ENCODE measurements around the gene ORC3. TPM values are rescaled to one million over a fixed set of nuclear protein-coding genes. Genes with fewer than 3 reads are reported as not detected.
"Not testable (repeated sequence)": the region's sequence is repeated elsewhere in the genome, so short reads cannot be mapped to it uniquely, and the experiment has no call there.

ORC3 gene
- total RNA-seq, 1 experiment from 2014 or later: 25.7 TPM

DNA sequence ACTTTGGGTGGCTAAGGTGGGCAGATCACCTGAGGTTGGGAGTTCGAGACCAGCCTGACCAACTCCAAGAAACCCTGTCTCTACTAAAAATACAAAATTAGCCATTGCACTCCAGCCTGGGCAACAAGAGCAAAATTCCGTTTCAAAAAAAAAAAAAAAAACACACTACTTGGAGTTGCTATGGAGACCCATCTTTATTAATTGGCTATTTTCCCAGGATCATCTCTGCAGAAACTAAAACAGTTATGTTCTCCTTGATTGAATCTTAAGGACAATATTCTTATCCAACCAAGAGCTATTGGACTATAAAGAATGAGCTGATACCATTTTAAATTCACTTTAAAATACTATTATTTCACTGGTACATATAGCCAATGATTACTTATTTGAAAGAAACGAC lies 97.4 kb downstream of the ORC3 start:
- peaks cover 16% of the 10 kb centered on the region for H3K4me1 ChIP-seq (ENCODE audit: insufficient read depth, low read length)
- no peak overlapping the region for H3K4me3 ChIP-seq (ENCODE audit: low read length)
- BruUV-seq (replicated peaks): no TSS peak
- H3K36me3 ChIP-seq (ENCODE audit: low read depth, low read length): no peaks in the 10 kb centered on the region
- no peak overlapping the region for H3K27ac ChIP-seq (ENCODE audit: low read length)
- H3K79me2 ChIP-seq (ENCODE audit: low read length): peaks cover 100% of the 10 kb centered on the region
- H2AFZ ChIP-seq (ENCODE audit: low read length): no peak overlapping the region
- TF ChIP-seq, protein P1, sequence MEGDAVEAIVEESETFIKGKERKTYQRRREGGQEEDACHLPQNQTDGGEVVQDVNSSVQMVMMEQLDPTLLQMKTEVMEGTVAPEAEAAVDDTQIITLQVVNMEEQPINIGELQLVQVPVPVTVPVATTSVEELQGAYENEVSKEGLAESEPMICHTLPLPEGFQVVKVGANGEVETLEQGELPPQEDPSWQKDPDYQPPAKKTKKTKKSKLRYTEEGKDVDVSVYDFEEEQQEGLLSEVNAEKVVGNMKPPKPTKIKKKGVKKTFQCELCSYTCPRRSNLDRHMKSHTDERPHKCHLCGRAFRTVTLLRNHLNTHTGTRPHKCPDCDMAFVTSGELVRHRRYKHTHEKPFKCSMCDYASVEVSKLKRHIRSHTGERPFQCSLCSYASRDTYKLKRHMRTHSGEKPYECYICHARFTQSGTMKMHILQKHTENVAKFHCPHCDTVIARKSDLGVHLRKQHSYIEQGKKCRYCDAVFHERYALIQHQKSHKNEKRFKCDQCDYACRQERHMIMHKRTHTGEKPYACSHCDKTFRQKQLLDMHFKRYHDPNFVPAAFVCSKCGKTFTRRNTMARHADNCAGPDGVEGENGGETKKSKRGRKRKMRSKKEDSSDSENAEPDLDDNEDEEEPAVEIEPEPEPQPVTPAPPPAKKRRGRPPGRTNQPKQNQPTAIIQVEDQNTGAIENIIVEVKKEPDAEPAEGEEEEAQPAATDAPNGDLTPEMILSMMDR (conservative IDR thresholded peaks at IDR 0.05; ENCODE audit: low read depth, low read length): no peak
- TF ChIP-seq EZH2phosphoT487 (IDR thresholded peaks at IDR 0.05; ENCODE audit: borderline replicate concordance, low read length) (no peak), EZH2 (IDR thresholded peaks at IDR 0.05; ENCODE audit: low read length, unreplicated experiment) (no peak)
- no peaks in the 10 kb centered on the region for H3K27me3 ChIP-seq (ENCODE audit: low read length)
- H3K9ac ChIP-seq (ENCODE audit: low read length): no peak overlapping the region
- no peak overlapping the region for H3K4me2 ChIP-seq (ENCODE audit: low read length)
- no peaks in the 10 kb centered on the region for H3K9me2 ChIP-seq (replicated peaks; ENCODE audit: low read length)
- intact Hi-C loops (cut with micrococcal nuclease): no loop called here
- ATAC-seq (no peak), DNase-seq (no peak)
- ChIA-PET CTCF (no interaction called here), POLR2A (ENCODE audit: unreplicated experiment) (no interaction called here)
- H3K9me3 ChIP-seq (ENCODE audit: low read length): no peaks in the 10 kb centered on the region
- H3F3A ChIP-seq (ENCODE audit: low read length, unreplicated experiment): no peaks in the 10 kb centered on the region
- peaks cover 58% of the 10 kb centered on the region; the same call in 1 of the 2 replicates for H4K20me1 ChIP-seq (ENCODE audit: low read length)

DNA sequence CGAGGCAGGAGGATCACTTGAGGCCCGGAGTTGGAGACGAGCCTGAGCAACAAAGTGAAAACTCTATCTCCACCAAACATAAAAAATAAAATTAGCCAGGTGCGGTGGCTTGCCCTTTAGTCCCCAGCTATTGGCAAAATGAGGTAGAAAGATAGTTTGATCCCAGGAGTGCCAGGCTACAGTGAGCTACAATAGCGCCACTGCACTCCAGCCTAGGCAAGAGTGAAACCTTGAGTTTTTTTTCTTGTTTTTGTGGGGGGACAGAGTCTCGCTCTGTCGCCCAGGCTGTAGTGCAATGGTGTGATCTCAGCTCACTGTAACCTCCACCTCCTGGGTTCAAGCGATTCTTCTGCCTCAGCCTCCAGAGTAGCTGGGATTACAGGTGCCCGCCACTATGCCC lies 98.0 kb downstream of the ORC3 start:
- H3K27me3 ChIP-seq (ENCODE audit: low read length); H3K9ac ChIP-seq (ENCODE audit: low read length); DNase-seq; H3K36me3 ChIP-seq (ENCODE audit: low read depth, low read length); H3K4me3 ChIP-seq (ENCODE audit: low read length); ATAC-seq; CTCF ChIA-PET; H3K4me2 ChIP-seq (ENCODE audit: low read length); H2AFZ ChIP-seq (ENCODE audit: low read length); H3K4me1 ChIP-seq (ENCODE audit: insufficient read depth, low read length); H3K27ac ChIP-seq (ENCODE audit: low read length); intact Hi-C loops (cut with micrococcal nuclease); H3K9me2 ChIP-seq (replicated peaks; ENCODE audit: low read length); H3F3A ChIP-seq (ENCODE audit: low read length, unreplicated experiment); POLR2A ChIA-PET (ENCODE audit: unreplicated experiment); H3K9me3 ChIP-seq (ENCODE audit: low read length); BruUV-seq (replicated peaks): not testable (repeated sequence)
- peaks cover 100% of the 10 kb centered on the region for H3K79me2 ChIP-seq (ENCODE audit: low read length)
- peaks cover 53% of the 10 kb centered on the region; the same call in 1 of the 2 replicates for H4K20me1 ChIP-seq (ENCODE audit: low read length)

DNA sequence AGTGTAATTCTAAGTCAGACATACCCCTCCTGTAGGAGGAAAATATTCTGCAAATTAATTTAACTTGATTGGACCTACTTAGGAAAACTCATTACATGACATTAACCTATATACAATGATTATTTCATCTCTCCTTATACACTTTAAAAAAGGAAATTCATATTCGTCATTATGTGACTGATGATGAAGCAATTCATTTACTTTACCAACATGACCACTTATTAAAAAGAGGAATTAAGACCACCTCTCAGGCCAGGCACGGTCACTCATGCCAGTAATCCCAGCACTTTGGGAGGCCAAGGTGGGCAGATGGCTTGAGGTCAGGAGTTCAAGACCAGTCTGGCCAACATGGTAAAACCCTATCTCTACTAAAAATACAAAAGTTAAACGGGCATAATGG lies 100.5 kb downstream of the ORC3 start:
- POLR2A ChIA-PET (ENCODE audit: unreplicated experiment): no interaction called here

More for the DNA sequence above, 100.5 kb downstream of the ORC3 start:
- H3K4me1 ChIP-seq (ENCODE audit: insufficient read depth, low read length): no peaks in the 10 kb centered on the region
- no peak overlapping the region for H3K4me2 ChIP-seq (ENCODE audit: low read length)
- no peak for ATAC-seq
- no peaks in the 10 kb centered on the region for H3K9me2 ChIP-seq (replicated peaks; ENCODE audit: low read length)
- no peaks in the 10 kb centered on the region for H3K9me3 ChIP-seq (ENCODE audit: low read length)
- H3K4me3 ChIP-seq (ENCODE audit: low read length): no peak overlapping the region
- intact Hi-C loops (cut with micrococcal nuclease): no loop called here
- H2AFZ ChIP-seq (ENCODE audit: low read length): no peak overlapping the region
- TF ChIP-seq, protein P1 (conservative IDR thresholded peaks at IDR 0.05; ENCODE audit: low read depth, low read length): no peak
- TF ChIP-seq EZH2 (IDR thresholded peaks at IDR 0.05; ENCODE audit: low read length, unreplicated experiment) (no peak), EZH2phosphoT487 (IDR thresholded peaks at IDR 0.05; ENCODE audit: borderline replicate concordance, low read length) (no peak)
- DNase-seq: no peak
- H3K36me3 ChIP-seq (ENCODE audit: low read depth, low read length): no peaks in the 10 kb centered on the region; the same call in 1 of the 2 replicates
- no peak overlapping the region for H3K27ac ChIP-seq (ENCODE audit: low read length)
- H4K20me1 ChIP-seq (ENCODE audit: low read length): peaks cover 37% of the 10 kb centered on the region; the same call in 1 of the 2 replicates
- no peak overlapping the region for H3K9ac ChIP-seq (ENCODE audit: low read length)
- peaks cover 100% of the 10 kb centered on the region for H3K79me2 ChIP-seq (ENCODE audit: low read length)
- CTCF ChIA-PET: no interaction called here
- no peaks in the 10 kb centered on the region for H3F3A ChIP-seq (ENCODE audit: low read length, unreplicated experiment)
- BruUV-seq (replicated peaks): no TSS peak
- H3K27me3 ChIP-seq (ENCODE audit: low read length): no peaks in the 10 kb centered on the region

All from PC-3 (cell line).